Upper lobe of right lung (tissue), 1 donor: ENCODE data around the gene EIF5. TPM values are rescaled to one million over a fixed set of nuclear protein-coding genes. Genes with fewer than 3 reads are reported as not detected.

Experiments
- ATAC-seq: fragments of 200-7000 bp; cut with Tn5 transposase; one replicate; pipeline ENCODE4 v1.9.1; 2020; ENCODE audit warnings: mild to moderate bottlenecking, moderate library complexity
- DNase-seq: peaks from one replicate; pipeline ENCODE4 v3.0.0-alpha.2; 2020
- H3K27ac ChIP-seq: fragments of 200-600 bp; one replicate; pipeline ENCODE4 v1.8.0; 2022
- H3K27me3 ChIP-seq: fragments of 200-600 bp; one replicate; pipeline ENCODE4 v1.8.0; 2022; ENCODE audit warnings: mild to moderate bottlenecking
- H3K36me3 ChIP-seq: fragments of 200-600 bp; one replicate; pipeline ENCODE4 v1.8.0; 2022
- H3K4me1 ChIP-seq: fragments of 200-600 bp; one replicate; pipeline ENCODE4 v1.8.0; 2022
- H3K4me3 ChIP-seq: fragments of 200-600 bp; one replicate; pipeline ENCODE4 v1.8.0; 2022; ENCODE audit warnings: mild to moderate bottlenecking
- H3K9me3 ChIP-seq: fragments of 200-600 bp; one replicate; pipeline ENCODE4 v1.8.0; 2022
- intact Hi-C: fragments of 100-400 bp; cut with DNase I; formaldehyde crosslinking; loops from one replicate; pipeline ENCODE4 v1.11.0; 2022
- total RNA-seq: library from RNA; stranded (reverse); fragmentation: NEBNext Ultra II Directional; extraction: Animal tissue kit (Norgen Biotek cat#: 25700); gene quantifications from one replicate; pipeline ENCODE4 v1.2.1, GENCODE V29; 2021
- TF ChIP-seq, protein P1 (sequence below): fragments of 200-600 bp; IDR thresholded peaks from one replicate; pipeline ENCODE4 v1.8.0; 2022; ENCODE audit warnings: antibody characterized with exemption
- donor health status: DM: no; HTN: yes; CAD: no; lungs with severe emphysema.

The EIF5 gene
- total RNA-seq, 1 donor from 2014 or later = 245 TPM

GRCh38 chr14:103367995-103368394 lies 34.0 kb downstream of the EIF5 start:
- H3K4me3 ChIP-seq = no peak overlapping the region
- no peaks in the 10 kb centered on the region for H3K4me1 ChIP-seq
- TF ChIP-seq, protein P1, sequence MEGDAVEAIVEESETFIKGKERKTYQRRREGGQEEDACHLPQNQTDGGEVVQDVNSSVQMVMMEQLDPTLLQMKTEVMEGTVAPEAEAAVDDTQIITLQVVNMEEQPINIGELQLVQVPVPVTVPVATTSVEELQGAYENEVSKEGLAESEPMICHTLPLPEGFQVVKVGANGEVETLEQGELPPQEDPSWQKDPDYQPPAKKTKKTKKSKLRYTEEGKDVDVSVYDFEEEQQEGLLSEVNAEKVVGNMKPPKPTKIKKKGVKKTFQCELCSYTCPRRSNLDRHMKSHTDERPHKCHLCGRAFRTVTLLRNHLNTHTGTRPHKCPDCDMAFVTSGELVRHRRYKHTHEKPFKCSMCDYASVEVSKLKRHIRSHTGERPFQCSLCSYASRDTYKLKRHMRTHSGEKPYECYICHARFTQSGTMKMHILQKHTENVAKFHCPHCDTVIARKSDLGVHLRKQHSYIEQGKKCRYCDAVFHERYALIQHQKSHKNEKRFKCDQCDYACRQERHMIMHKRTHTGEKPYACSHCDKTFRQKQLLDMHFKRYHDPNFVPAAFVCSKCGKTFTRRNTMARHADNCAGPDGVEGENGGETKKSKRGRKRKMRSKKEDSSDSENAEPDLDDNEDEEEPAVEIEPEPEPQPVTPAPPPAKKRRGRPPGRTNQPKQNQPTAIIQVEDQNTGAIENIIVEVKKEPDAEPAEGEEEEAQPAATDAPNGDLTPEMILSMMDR = no peak
- no peaks in the 10 kb centered on the region for H3K9me3 ChIP-seq
- no peaks in the 10 kb centered on the region for H3K27me3 ChIP-seq
- no peak for DNase-seq
- no peak for ATAC-seq
- intact Hi-C loops = no loop called here
- H3K36me3 ChIP-seq = no peaks in the 10 kb centered on the region
- H3K27ac ChIP-seq = no peak overlapping the region

- no peaks in the 10 kb centered on the region for H3K9me3 ChIP-seq
- no peak overlapping the region for H3K4me3 ChIP-seq
- TF ChIP-seq, protein P1 = no peak
- no peak overlapping the region for H3K27ac ChIP-seq
- no peaks in the 10 kb centered on the region for H3K36me3 ChIP-seq
- no peaks in the 10 kb centered on the region for H3K4me1 ChIP-seq
- DNase-seq (no peak), ATAC-seq (no peak)
- intact Hi-C loops = no loop called here
- no peaks in the 10 kb centered on the region for H3K27me3 ChIP-seq
Measured at GRCh38 chr14:103370087-103370486, 36.0 kb downstream of the EIF5 start.

- intact Hi-C loops = no loop called here
- TF ChIP-seq, protein P1 = no peak
- H3K27ac ChIP-seq = no peak overlapping the region
Measured at GRCh38 chr14:103372017-103372416, 38.0 kb downstream of the EIF5 start.

DNA sequence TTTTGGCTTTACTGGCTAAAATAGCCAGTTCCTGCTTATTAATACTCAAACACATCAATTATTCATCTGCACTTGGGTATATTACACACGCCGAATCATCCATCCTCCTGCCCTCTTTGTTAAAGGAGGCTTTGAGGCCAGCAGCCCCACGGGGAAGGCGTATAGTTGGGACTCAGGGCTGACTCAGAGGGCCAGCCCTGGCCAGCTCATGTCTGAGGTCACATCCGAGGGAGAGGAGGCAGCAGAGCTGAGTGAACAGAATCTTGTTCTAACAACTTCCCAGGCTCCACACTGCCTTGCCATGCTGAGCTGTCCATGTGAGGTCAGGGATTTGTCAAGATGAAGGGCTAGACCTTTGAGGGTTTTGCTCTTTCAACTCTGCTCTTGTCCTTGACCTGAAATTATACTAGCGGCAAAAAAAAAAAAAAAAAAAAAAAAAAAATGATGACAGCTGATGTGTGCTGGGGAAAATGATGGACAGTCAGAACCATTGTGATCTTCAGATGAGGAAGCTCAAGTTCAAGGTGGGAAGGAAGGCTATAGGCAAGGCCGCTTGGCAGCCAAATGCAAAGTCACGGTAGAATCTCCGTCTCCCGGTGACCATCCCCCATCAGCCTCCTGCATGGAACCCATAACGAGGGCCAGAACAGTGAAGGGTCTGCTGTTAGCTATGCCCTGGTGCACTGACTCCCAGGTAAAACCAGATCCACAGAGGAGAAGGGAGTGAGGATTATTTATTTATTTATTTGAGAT lies 38.7 kb downstream of the EIF5 start:
- no peaks in the 10 kb centered on the region for H3K27me3 ChIP-seq
- no peak for DNase-seq
- TF ChIP-seq, protein P1 = no peak
- no peaks in the 10 kb centered on the region for H3K4me1 ChIP-seq
- no peak overlapping the region for H3K27ac ChIP-seq
- no peak for ATAC-seq
- no peaks in the 10 kb centered on the region for H3K9me3 ChIP-seq
- no peak overlapping the region for H3K4me3 ChIP-seq
- no peaks in the 10 kb centered on the region for H3K36me3 ChIP-seq
- intact Hi-C loops = no loop called here

More at GRCh38 chr14:103372017-103372416, 38.0 kb downstream of the EIF5 start:
- Histone ChIP-seq H3K4me1 (no peaks in the 10 kb centered on the region), H3K36me3 (no peaks in the 10 kb centered on the region), H3K4me3 (no peak overlapping the region), H3K27me3 (no peaks in the 10 kb centered on the region), H3K9me3 (no peaks in the 10 kb centered on the region)
- DNase-seq (no peak), ATAC-seq (no peak)

DNA sequence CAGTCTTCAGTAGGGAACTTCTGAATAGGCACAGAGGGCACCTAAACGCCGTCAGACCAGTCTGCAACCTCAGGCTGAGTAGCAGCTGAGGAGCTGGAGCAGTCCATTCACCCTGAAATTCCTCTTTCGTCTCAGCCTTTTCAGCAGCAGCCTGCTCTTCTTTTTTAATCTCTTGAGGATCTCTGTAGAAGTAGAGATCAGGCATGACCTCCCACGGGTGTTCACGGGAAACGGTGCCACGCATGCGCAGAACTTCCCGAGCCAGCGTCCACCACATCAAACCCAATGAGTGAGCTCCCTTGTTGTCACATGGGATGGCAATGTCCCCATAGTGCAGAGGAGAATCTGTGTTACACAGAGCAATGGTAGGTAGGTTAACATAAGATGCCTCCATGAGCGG lies 40.1 kb downstream of the EIF5 start:
- TF ChIP-seq, protein P1 = no peak
- intact Hi-C loops = no loop called here
- Histone ChIP-seq H3K27me3 (no peaks in the 10 kb centered on the region), H3K4me1 (no peaks in the 10 kb centered on the region), H3K4me3 (no peak overlapping the region), H3K9me3 (no peaks in the 10 kb centered on the region), H3K36me3 (no peaks in the 10 kb centered on the region), H3K27ac (no peak overlapping the region)
- no peak for DNase-seq
- no peak for ATAC-seq
